ENCODE results near the gene EN1.

The EN1 gene

DNA sequence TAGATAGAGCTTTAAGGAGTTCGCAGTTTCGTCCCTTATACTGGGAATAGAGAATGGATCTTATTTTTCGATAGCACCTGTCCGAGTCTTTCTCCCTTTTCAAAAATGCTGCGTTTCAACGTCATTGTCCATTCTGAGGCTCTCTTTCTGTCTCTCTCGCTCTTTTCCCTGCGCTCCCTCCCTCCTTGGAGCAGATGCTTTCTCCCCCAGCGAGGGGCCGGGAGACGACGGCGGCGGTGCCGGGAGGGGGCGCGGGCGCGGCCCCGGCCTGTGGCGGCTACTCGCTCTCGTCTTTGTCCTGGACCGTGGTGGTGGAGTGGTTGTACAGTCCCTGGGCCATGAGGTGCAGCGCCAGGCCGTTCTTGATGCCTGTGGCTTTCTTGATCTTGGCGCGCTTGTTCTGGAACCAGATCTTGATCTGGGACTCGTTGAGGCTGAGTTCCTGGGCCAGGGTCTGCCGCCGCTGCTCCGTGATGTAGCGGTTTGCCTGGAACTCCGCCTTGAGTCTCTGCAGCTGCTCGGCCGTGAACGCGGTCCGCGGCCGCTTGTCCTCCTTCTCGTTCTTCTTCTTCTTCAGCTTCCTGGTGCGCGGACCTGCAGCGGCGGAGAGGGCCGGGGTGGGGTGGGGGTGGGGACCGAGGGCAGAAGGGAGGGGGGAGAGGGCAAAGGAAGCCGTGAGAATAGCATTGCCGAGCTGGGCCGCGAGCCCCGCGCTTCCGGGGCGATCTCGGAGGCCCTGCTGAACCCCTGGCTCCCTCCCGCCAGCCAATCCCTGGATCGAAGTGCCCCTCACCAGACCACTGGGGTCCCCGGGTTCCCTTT lies 4.6 kb downstream of the EN1 start:
- no peak for DNase-seq (ENCODE audit: low read depth)

DNA sequence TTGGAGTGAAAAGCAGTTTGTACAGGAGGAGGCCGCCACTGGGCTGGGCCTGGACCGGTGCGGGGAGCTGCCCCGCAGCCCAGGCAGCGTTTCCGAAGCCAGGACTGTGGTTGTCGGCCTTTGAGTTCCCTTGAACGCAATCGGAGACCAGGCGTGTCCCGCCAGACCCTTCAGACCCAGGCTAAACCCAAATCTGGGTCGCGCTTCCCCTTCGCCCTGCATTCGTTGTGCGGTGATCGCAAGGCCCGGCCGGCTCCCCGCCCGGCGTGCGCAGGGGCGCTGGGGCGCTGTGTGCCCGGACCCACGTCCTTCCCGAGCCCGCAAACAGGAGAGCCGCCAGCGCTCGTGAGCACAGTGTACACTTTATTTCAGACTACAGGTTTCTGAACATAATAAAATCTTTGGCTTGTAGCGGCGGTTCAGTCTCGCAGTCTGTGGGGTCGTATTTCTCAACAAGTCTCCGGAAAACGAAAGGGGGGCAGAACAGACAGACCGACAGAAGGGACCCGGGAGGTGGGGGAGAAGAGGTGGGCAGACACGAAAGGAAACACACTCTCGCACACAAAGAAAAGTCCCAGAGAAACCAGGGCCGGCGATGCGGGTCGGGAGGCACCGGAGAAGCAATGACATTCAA lies 5.5 kb downstream of the EN1 start:
- no peak for DNase-seq (ENCODE audit: low read depth)

DNA sequence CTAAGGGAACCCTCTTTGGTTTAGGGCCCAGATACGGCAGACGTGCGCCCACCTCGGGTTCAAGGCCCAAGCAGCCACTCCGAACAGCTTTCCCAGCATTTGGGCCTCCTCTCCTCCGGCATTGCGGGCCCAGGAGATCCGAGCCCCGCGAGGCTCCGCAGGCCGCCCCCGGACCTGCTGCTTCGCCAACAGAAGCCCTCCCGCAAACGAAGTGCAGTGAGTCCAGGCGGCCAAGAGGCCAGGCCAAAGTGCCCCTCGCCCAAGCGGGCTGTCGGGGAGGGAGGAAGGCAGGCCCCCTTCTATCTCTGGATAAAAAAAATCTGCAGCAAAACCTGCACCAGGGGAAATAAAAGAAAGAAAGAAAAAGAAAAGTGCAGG lies 6.0 kb downstream of the EN1 start:
- DNase-seq (ENCODE audit: low read depth), result no peak

DNA sequence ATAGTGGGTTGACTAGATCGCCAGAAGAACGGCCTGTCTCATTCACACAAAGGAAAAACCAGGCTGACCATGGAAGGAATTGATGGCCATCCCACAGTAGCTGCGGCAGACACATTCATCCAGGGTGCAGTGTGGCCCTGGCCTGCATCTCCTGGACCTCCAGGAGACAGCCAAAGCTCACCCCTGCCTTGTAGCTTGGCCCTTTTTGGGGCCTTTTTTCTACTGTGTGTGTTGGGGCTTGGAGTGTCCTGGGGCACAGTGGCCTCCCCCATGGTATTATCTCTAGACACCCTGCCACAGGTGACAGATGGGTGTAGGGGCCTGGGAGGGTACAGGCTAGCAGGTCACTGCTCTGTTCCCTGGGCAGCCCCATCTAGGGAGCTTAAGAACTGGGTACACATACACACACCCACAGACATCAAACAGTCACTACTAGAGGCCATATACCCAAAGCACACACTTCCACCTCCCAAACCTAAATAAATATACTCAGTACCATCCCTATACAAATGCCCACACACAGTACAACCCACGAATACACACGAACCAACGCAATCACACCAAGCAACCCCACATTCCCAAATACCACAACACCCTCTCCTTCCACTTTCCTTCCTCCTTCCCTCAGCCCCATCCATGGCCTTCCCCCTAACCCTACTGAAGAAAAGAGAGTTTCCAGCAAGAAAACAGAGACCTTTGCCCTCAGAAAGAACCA lies 8.6 kb downstream of the EN1 start:
- DNase-seq (ENCODE audit: low read depth), result no peak

DNA sequence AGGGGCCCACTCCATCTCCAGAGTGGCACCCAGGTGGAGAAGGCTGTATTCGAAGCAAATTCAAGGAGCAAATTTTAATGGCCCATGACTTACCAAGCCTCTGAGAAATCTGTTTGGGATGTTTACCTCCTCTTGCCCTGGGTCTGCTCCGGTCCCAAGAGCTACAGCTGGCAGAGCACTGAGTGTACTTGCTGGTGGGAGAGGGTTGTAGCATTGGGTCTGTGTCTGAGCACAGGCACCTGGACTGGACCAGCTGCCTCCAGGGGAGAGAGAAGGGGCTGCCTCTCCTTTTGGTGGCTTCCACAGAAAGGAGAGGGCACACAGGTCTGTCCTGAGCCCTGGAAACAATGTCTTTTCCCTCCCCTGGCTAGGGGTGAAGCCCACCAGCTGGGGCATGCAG lies 9.8 kb downstream of the EN1 start:
- no peak for DNase-seq (ENCODE audit: low read depth)

DNA sequence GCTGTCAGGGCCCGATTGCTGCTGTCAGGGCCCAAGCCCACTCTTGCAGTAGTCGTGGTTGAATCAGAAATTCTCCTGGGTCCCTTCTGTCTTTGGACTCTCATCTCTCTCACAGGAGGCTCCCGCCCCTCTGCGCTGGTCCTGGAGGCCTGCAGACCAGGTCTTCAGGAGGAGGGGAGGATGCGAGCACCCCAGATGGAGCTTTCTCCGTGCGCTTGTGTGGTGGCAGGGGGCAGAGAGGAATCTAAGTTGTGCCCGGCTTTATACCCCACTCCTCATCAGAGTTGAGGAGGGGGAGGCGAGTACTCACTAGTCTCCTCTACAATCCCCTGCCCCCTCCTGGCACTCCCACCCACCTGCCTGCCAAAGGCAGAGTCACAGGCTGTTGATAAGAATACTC lies 10.4 kb downstream of the EN1 start:
- no peak for DNase-seq (ENCODE audit: low read depth)

DNA sequence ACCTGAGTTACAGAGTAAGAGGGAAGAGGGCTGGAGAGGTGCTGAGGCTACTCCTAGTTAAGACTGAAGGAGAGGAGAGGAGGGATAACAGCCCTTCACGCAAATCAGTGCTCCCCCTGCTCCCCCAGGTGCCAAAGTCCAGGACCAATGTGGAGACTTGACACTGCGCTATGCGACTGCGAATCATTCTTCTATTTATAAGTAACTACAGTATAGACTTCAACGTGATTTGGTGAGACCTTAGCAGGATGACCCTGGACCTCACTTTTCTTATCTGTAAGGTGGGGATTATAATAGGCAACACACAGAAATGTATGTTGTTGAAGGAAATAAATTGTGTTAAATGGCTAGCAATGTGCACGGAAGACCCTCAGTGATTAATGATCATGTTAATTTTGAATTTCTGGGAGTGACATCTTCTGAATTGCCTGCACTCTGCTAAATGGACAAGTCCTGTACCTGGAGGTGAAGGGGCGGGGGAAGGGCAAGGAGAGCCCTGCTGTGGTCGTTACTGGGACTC lies 11.0 kb downstream of the EN1 start:
- no peak for DNase-seq (ENCODE audit: low read depth)

DNA sequence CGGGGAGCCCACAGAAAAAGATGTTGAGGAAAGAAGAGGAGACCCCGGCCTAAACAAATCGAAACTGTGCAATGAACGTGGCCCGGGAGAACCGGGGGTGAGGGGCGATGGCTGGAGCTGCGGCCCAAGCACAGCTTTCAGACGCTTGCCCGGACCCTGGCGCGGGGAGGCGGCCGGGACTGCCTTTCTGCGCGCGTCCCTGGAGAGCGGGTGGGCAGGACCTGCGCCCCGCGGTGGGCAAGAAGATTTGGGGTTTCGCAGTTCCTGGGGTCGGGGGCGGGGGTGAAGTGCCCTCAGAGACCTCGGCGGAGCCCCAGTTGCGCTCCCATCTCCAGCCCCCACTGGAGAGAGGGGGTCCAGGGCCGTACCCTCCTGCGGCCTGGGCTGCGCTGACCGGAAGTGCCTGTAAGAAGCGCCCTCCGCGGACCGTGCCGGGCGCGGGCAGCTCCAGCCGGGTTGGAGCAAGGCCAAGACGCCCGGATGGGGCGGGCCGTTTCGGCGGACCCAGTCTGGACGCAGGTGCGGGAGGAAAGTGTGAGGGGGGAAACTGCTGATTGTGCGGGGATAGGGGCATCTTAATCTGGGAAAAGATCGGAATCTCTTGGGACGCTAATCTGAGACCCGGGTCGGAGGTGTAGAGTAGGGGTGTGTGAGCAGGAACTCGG lies 11.6 kb downstream of the EN1 start:
- DNase-seq (ENCODE audit: low read depth), result no peak

DNA sequence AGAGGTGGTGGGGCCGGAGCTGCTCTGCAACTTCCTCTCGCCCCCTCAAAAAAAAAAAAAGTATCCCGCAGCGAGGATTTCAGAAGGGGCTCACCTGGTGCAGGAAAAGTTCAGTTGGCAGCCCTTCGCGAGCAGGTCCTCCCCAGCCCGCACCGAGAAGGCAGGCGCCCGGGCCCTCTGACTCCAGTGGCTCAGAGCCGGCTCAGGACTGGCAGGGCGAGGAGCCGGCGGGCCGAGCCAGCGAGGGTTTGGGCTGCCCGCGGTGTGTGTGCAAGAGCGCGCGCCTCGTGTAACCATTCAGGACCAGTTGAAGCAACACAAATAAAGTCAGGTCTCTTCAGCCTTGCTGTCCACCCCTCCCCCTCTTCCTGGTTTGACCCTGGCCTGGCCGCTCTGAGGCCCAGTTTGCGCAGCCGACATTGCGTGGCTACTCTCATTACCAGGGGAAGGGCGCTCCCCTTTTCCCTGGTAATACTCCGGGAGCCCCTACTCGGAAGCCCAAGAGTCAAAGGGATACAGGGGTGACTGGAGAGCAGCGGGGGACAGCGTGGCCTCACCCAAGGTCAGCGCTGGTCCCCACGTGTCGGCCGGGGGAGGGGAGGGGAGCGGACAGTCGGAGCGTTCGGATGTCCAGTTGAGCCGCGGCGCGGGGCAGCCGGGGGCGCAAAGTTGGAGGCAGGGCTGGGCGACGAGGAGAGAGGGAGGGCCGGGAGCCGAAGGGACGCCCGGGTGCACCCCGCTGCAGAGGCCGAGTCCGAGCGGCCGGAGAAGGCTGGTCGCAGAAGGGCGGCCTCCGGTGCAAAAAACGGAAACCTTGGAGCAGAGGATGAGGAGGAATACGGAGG lies 12.3 kb downstream of the EN1 start:
- DNase-seq (ENCODE audit: low read depth), result no peak

DNA sequence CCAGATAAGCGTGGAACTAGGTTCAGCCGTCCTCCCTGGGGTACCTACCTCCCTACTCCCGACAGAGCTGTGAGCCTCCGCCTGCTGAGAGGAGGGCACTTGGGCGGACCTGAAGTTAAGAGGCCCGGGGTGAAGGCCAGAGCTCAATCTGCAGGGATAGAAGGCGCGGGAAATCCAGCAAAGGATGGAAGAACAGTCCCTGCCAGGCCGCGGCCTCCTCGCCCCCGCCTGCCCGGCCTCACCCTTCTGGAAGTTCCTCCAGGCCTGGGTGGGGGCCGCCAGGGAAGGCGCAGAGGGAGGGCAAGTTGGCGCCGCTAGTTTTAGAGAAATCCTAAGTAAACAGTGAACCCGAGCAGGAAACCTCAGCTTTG lies 13.0 kb downstream of the EN1 start:
- DNase-seq (ENCODE audit: low read depth), result no peak

DNA sequence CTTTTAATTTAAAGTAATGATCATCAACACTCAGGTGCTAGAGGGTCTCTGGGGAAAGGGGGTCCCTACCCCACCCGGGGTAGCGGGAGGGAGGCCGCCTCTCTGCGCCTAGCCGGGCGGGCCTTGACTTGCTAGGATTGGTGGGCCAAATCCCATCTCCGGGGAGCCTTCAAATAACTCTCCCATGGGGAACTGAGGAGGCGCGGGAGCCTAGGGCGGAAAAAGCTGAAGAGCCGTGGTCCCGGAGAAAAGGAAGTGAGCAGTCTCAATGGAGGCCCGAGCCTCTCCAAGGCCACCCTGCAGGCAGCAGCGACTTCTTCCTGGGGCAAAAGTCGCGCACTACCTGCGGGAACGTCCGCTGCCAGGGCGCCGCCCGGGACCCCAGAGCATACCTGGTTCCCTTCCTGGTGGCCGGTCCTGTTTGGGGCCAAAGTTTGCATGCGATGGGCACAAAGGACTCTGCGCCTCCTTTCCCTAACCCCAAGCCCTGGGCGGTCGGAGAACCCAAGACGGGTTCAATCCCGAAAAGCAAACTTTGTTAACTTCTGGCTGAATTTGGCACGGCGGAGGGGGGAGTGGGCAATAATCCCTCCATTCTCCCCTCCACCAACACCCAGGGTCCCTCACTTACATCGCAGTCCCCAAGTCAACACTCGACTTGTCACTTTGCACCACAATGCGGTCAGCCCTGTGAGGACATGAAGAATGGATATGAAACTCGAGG lies 13.6 kb downstream of the EN1 start:
- DNase-seq (ENCODE audit: low read depth), result no peak

DNA sequence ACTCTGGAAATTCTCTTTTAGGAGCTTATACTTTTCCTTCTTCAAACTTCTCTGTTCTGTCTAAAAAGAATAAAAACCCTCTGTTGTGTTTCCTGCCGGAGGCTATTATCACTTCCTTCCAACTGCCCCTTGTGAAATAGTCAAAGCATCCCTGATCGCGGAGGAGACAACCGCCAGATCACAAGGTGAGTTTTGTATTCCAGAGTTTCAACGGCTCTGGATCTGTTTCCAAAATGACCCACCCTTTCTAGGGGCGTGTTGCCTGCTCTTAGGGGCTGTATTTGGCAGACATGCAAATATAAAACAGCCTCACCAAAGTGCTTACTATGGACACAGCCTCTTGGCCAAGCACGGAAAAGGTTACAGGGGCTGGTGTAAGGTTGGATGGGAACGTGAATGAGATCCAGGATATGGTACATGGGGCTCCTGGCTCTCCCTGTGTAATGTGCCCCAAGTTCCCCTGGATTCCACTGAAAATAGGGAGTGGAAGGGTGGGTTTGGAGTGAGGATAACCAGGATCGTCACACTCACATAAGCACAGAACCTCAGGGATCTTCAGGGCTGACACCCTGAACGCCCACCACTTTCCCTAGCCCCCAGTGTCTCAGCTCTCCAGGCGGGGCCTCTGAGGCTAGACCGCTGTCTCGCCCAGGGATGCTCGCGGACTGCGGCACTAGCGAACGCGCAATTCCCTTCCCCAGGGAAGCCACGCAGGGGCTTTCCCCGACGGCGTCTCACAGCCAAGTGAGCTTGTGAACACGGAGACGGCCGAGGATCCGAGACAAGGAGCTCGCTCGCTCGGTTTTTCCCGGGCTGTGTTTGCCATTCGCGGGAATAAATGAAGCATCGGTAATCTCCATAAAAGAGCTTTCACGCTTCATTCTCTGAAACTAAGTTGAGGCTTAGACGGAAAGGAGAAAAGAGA lies 14.4 kb downstream of the EN1 start:
- DNase-seq (ENCODE audit: low read depth), result no peak

DNA sequence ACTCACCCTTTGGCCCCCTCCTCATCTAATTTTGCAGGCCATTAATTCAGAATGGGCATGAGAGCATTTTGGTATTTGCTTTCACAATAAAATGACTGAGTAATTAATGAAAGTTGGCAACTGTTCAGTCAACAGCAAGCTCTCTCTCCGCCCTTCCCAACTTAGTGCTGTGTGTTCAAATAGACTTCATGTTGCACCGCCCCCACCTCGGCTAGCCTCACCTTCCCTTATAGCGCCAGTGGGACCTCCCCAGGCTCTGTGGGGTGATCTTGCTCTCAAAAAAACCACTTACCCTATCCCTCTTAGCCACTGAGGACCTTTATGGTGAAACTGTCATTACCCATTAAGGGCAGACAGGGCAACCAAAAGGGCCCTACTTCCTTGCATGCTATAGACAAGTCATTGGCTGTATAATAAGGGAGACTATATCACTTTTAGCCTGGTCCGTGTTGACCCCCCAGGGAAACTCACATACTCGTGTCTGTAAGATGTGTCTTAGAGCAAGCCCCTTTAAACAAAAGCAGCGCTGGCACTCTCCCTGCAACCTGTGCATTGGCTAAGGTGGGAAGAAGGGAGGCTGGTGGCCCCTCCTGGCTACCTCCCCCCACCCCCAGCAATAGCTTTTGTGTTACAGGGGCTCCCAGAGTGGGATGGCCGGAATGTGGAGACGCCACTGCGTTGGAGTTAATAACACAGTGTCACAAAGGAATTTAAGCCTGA lies 15.2 kb downstream of the EN1 start:
- DNase-seq (ENCODE audit: low read depth), result no peak

DNA sequence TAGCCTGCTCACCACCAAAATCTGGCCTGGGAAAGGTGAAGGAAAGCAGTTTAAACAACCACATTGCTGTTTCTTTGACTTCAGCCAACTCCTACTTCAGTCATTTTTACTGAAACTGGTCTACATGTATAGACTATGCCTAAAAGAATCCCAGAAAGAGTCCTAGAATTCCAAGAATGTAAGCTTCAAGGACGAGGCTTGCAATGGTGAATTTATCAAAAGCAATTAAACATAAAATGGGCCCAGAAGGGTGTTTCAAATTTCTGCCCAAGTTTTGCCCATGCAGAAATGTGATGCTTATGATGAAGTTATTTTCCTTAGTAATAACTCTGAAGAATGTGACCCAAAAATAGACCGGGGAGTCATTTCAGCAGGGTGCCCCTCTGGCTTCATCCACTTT lies 16.6 kb downstream of the EN1 start:
- DNase-seq (ENCODE audit: low read depth), result no peak

DNA sequence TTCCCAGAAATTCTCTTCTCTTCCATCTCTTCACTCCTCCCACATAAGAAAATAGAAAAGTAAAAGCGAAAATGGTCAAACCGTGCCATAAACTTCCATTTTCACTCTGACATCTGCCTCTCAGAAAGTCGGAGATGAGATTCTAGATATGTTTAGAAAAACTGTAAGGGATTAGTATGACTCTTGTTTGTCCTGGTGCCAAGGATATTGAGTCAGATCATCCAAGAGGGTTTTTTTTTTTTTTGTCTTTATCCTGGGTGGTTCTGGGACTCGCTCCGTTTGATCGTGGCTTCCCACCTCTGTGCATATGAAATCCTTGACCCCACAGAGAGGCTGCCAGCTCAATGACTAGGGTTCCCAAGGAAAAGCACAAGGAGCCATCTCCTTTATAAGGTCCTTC lies 17.3 kb downstream of the EN1 start:
- no peak for DNase-seq (ENCODE audit: low read depth)

DNA sequence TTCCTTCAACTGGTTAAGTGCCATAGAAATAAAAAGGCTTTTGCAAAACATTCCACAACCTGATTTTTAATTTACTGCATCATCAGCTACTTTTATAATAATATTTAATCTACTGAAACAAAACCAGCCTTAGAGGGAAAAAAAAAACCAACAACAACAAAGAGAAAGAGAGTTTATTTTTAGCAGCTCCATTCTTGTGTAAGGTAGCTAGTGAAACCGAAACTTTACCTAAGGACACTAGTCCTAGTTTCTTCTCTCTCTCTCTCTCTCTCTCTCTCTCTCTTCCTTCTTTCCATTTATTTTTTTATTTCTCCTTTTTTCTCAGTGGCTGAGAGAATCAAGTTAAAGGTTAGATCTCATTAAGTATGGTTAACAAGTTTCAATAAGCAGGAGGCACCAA lies 21.4 kb downstream of the EN1 start:
- DNase-seq (ENCODE audit: low read depth), result no peak

DNA sequence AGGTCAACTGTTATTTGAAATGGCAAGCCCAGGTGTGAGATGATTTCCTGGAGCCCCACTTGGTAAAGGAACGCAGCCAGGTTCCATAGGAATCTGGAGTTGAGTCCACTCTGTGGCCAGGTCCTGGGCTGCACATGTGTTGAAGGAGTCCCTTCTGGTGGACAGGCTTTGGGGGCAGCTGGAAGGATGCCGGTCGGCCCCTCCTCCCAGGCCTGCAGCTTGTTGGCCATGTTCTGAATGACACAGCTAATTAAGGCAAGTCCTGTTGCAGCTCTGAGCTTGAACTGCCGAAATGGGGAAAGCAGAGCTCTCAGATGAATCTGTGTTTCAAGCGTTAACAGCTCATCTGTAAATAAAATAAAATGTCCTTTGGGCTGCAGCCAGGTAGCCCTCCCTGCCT lies 23.8 kb downstream of the EN1 start:
- DNase-seq (ENCODE audit: low read depth), result no peak

DNA sequence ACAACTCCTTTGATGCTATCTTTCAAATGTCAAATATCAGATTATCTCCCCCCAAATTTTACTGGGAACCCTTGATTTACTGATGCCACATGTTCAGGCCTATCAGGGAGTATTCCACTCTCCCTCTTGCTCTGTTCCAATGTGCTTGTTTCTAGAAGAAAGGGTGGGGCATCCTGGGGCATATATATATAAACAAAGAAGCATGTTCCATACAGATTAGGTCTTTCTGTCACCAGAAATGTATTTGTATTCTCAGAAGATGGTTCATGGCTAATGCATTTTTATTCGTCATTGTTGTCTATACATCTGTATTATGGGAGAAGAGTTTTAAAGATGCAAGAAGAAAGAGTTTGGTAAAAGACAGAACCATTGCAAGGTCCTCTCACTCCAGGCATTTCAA lies 24.9 kb downstream of the EN1 start:
- no peak for DNase-seq (ENCODE audit: low read depth)

DNA sequence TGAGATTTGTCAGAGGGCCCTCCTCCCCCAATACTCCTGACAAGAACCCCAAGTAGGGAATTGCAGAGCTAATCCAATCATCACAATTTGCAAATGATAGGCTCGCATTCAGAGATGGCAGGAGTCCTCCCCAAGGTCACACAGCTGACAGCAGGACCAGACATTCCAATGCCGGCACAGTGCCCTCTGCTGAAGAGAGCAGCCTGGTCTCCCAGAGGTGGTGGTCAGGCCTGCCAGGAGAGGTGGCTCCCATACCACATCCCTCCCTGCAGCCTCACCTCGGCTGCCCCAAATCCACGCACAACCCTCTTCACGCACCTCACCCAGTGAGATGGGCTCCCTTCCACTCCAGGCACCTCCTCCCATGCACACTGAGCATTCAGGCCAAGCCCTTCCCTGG lies 25.4 kb downstream of the EN1 start:
- DNase-seq (ENCODE audit: low read depth), result no peak
